Ovary (tissue), 3 donors: ENCODE results near the gene PSMC2.

Experiments
- CTCF ChIP-seq, 3 donors: fragments of 450-650 bp in 2 of 3; fragments of 200-600 bp in 1 of 3; IDR thresholded peaks; one replicate each; pipeline versions ENCODE4 v1.5.1 to v1.8.0; 2016 to 2022; ENCODE audit warnings: antibody characterized with exemption in 3 of 3, mild to moderate bottlenecking in 1 of 3
- EP300 ChIP-seq: sonication (generic); formaldehyde crosslinking; IDR thresholded peaks from one replicate; pipeline ENCODE4 v1.6.1; 2017; ENCODE audit warnings: antibody characterized with exemption
- donor health status: DM: no; HTN: no; CAD: no.

GRCh38 chr7:103344453-103345149 is 2.8 kb upstream of the PSMC2 start, which contains the start of gene DNAJC2:
- TF ChIP-seq CTCF (IDR thresholded peaks at IDR 0.05), result no peak
- TF ChIP-seq EP300, result no peak
